ENCODE data around the gene ADAMTS13.

The ADAMTS13 gene

GRCh38 chr9:133464638-133465037 is 42.5 kb downstream of the ADAMTS13 start:
- no peak for TF ChIP-seq CTCF (conservative IDR thresholded peaks at IDR 0.05; ENCODE audit: low read depth, low read length)
- DNase-seq (ENCODE audit: low read depth): no peak
- H3K4me3 ChIP-seq (ENCODE audit: low read length): no peak overlapping the region

- no peak for DNase-seq (ENCODE audit: low read depth)
- no peak overlapping the region for H3K4me3 ChIP-seq (ENCODE audit: low read length)
- TF ChIP-seq CTCF (conservative IDR thresholded peaks at IDR 0.05; ENCODE audit: low read depth, low read length): no peak
Measured at GRCh38 chr9:133465984-133466383, 43.8 kb downstream of the ADAMTS13 start.

GRCh38 chr9:133467101-133467500 is 44.9 kb downstream of the ADAMTS13 start:
- DNase-seq (ENCODE audit: low read depth): no peak
- no peak overlapping the region for H3K4me3 ChIP-seq (ENCODE audit: low read length)
- peak; percentile 22 for TF ChIP-seq CTCF (conservative IDR thresholded peaks at IDR 0.05; ENCODE audit: low read depth, low read length)

- no peak for TF ChIP-seq CTCF (conservative IDR thresholded peaks at IDR 0.05; ENCODE audit: low read depth, low read length)
- DNase-seq (ENCODE audit: low read depth): no peak
- no peak overlapping the region for H3K4me3 ChIP-seq (ENCODE audit: low read length)
Measured at GRCh38 chr9:133468374-133468773, 46.2 kb downstream of the ADAMTS13 start.

GRCh38 chr9:133468777-133469421 is 46.7 kb downstream of the ADAMTS13 start:
- no peak overlapping the region for H3K4me3 ChIP-seq (ENCODE audit: low read length)
- TF ChIP-seq CTCF (conservative IDR thresholded peaks at IDR 0.05; ENCODE audit: low read depth, low read length): no peak
- DNase-seq (ENCODE audit: low read depth): no peak

GRCh38 chr9:133470427-133470924 is 48.3 kb downstream of the ADAMTS13 start:
- H3K4me3 ChIP-seq (ENCODE audit: low read length): no peak overlapping the region
- TF ChIP-seq CTCF (conservative IDR thresholded peaks at IDR 0.05; ENCODE audit: low read depth, low read length): no peak
- no peak for DNase-seq (ENCODE audit: low read depth)

GRCh38 chr9:133470988-133471387 is 48.8 kb downstream of the ADAMTS13 start:
- H3K4me3 ChIP-seq (ENCODE audit: low read length): no peak overlapping the region
- DNase-seq (ENCODE audit: low read depth): no peak
- no peak for TF ChIP-seq CTCF (conservative IDR thresholded peaks at IDR 0.05; ENCODE audit: low read depth, low read length)

Measured in retinal pigment epithelial cell (primary cell).